22Rv1 (cell line): ENCODE data around the gene MVP.

ENCODE experiments used
- CTCF ChIP-seq: fragments of 450-650 bp; IDR thresholded peaks from 2 replicates; pipeline ENCODE4 v1.5.1; 2017; ENCODE audit warnings: mild to moderate bottlenecking
- ZFX ChIP-seq: fragments of 450-650 bp; IDR thresholded peaks from 2 replicates; pipeline ENCODE4 v1.6.1; 2017; ENCODE audit warnings: antibody characterized with exemption, borderline replicate concordance

- TF ChIP-seq CTCF (no peak), ZFX (no peak)
These were observed 60.8 kb downstream of the MVP start for GRCh38 chr16:29881050-29881449.
